GM21515 (cell line): ENCODE results near the gene ZNF571.

Source experiments
- ATAC-seq: cut with Tn5 transposase; IDR thresholded peaks from one replicate; pipeline ENCODE4 v1.9.1; 2021; ENCODE audit not compliant: unreplicated experiment

The ZNF571 gene

GRCh38 chr19:37594304-37594981, at the start of gene ZNF571, which contains the start of gene ZNF540:
Gene ZNF571 (minus strand): TSS chr19:37594792. CDS start chr19:37586676, 8,116 bp downstream.
Gene ZNF540 (plus strand): TSS chr19:37594876. CDS start chr19:37598448, 3,572 bp downstream.
- ATAC-seq, result peak; percentile 92

GRCh38 chr19:37635076-37636056, 40.8 kb upstream of the ZNF571 start:
- ATAC-seq, result no peak

- no peak for ATAC-seq
Observed at GRCh38 chr19:37594982-37595382, 390 bp upstream of the ZNF571 start.

GRCh38 chr19:37593996-37594303, 642 bp downstream of the ZNF571 start:
- no peak for ATAC-seq

GRCh38 chr19:37583340-37583739, 11.3 kb downstream of the ZNF571 start:
- ATAC-seq, result no peak

- no peak for ATAC-seq
Observed at GRCh38 chr19:37572203-37572602, 22.4 kb downstream of the ZNF571 start.

- no peak for ATAC-seq
Observed at GRCh38 chr19:37565370-37565669, 29.3 kb downstream of the ZNF571 start.

- ATAC-seq, result no peak
Observed at GRCh38 chr19:37564624-37565369, 29.8 kb downstream of the ZNF571 start.

GRCh38 chr19:37563518-37563917, 31.1 kb downstream of the ZNF571 start:
- no peak for ATAC-seq

GRCh38 chr19:37551129-37551993, 43.2 kb downstream of the ZNF571 start:
- ATAC-seq, result peak; percentile 58

- ATAC-seq, result no peak
Observed at GRCh38 chr19:37537391-37537947, 57.1 kb downstream of the ZNF571 start.

GRCh38 chr19:37519890-37520289, 74.7 kb downstream of the ZNF571 start:
- ATAC-seq, result no peak
